GM23338 (cell line): Measurements from ENCODE around the gene KCTD19.

Experiments
- EZH2 ChIP-seq: fragments of 200-600 bp; sonication (generic); IDR thresholded peaks from one replicate; pipeline ENCODE4 v1.8.0; 2017; ENCODE audit warnings: antibody characterized with exemption, mild to moderate bottlenecking, low read depth; ENCODE audit not compliant: unreplicated experiment
- JUNB ChIP-seq: IDR thresholded peaks from one replicate; pipeline ENCODE4 v1.6.1; 2016; ENCODE audit warnings: antibody characterized with exemption; ENCODE audit not compliant: unreplicated experiment
- ZNF114 ChIP-seq: fragments of 250-450 bp; sonication (Bioruptor Pico); IDR thresholded peaks from 2 replicates; pipeline ENCODE4 v1.5.0; 2020; ENCODE audit warnings: mild to moderate bottlenecking, moderate library complexity
- TF ChIP-seq, protein P1 (sequence below), 2 experiments: fragments of 200-600 bp in 1 of 2; sonication (generic) in 1 of 2; conservative IDR thresholded peaks; 2 replicates each; pipeline versions ENCODE4 v1.5.1 to v1.6.1; 2016 to 2017; ENCODE audit warnings: antibody characterized with exemption in 2 of 2, low read depth in 2 of 2, mild to moderate bottlenecking in 2 of 2, moderate library complexity in 1 of 2
- TF ChIP-seq, protein P2 (sequence below): fragments of 250-450 bp; sonication (Bioruptor Pico); IDR thresholded peaks from 2 replicates; pipeline ENCODE4 v1.5.0; 2020; ENCODE audit warnings: mild to moderate bottlenecking, moderate library complexity

DNA sequence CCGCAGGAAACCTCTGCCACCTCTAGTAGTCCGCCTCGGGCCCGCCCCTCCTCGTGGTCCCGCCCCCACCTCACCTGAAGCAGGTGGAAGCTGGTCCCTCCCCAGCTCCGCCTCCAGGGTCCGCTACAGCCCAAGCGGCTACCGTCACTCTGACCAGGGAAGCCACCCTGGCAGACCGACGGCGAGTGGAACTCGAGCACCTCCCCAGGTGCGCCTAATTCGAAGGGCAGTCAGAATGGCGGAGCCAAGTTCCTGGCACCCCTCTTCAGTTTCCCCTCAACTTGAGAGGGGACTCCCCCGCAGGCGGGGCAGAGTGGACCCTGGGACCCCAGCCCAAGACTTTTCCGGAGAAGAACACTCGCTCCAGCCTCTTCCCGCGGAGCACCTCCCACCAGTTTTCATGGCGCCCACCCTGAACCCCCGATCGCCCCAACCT, 79.8 kb downstream of the KCTD19 start:
- TF ChIP-seq EZH2, result no peak
- TF ChIP-seq JUNB, result no peak
- TF ChIP-seq, protein P1, sequence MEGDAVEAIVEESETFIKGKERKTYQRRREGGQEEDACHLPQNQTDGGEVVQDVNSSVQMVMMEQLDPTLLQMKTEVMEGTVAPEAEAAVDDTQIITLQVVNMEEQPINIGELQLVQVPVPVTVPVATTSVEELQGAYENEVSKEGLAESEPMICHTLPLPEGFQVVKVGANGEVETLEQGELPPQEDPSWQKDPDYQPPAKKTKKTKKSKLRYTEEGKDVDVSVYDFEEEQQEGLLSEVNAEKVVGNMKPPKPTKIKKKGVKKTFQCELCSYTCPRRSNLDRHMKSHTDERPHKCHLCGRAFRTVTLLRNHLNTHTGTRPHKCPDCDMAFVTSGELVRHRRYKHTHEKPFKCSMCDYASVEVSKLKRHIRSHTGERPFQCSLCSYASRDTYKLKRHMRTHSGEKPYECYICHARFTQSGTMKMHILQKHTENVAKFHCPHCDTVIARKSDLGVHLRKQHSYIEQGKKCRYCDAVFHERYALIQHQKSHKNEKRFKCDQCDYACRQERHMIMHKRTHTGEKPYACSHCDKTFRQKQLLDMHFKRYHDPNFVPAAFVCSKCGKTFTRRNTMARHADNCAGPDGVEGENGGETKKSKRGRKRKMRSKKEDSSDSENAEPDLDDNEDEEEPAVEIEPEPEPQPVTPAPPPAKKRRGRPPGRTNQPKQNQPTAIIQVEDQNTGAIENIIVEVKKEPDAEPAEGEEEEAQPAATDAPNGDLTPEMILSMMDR (conservative IDR thresholded peaks at IDR 0.05; ENCODE audit: low read depth in 2 of 2), result peak in 1 of 2 experiments; percentile 42; a peak in 2 of 4 replicates
- TF ChIP-seq, protein P2, sequence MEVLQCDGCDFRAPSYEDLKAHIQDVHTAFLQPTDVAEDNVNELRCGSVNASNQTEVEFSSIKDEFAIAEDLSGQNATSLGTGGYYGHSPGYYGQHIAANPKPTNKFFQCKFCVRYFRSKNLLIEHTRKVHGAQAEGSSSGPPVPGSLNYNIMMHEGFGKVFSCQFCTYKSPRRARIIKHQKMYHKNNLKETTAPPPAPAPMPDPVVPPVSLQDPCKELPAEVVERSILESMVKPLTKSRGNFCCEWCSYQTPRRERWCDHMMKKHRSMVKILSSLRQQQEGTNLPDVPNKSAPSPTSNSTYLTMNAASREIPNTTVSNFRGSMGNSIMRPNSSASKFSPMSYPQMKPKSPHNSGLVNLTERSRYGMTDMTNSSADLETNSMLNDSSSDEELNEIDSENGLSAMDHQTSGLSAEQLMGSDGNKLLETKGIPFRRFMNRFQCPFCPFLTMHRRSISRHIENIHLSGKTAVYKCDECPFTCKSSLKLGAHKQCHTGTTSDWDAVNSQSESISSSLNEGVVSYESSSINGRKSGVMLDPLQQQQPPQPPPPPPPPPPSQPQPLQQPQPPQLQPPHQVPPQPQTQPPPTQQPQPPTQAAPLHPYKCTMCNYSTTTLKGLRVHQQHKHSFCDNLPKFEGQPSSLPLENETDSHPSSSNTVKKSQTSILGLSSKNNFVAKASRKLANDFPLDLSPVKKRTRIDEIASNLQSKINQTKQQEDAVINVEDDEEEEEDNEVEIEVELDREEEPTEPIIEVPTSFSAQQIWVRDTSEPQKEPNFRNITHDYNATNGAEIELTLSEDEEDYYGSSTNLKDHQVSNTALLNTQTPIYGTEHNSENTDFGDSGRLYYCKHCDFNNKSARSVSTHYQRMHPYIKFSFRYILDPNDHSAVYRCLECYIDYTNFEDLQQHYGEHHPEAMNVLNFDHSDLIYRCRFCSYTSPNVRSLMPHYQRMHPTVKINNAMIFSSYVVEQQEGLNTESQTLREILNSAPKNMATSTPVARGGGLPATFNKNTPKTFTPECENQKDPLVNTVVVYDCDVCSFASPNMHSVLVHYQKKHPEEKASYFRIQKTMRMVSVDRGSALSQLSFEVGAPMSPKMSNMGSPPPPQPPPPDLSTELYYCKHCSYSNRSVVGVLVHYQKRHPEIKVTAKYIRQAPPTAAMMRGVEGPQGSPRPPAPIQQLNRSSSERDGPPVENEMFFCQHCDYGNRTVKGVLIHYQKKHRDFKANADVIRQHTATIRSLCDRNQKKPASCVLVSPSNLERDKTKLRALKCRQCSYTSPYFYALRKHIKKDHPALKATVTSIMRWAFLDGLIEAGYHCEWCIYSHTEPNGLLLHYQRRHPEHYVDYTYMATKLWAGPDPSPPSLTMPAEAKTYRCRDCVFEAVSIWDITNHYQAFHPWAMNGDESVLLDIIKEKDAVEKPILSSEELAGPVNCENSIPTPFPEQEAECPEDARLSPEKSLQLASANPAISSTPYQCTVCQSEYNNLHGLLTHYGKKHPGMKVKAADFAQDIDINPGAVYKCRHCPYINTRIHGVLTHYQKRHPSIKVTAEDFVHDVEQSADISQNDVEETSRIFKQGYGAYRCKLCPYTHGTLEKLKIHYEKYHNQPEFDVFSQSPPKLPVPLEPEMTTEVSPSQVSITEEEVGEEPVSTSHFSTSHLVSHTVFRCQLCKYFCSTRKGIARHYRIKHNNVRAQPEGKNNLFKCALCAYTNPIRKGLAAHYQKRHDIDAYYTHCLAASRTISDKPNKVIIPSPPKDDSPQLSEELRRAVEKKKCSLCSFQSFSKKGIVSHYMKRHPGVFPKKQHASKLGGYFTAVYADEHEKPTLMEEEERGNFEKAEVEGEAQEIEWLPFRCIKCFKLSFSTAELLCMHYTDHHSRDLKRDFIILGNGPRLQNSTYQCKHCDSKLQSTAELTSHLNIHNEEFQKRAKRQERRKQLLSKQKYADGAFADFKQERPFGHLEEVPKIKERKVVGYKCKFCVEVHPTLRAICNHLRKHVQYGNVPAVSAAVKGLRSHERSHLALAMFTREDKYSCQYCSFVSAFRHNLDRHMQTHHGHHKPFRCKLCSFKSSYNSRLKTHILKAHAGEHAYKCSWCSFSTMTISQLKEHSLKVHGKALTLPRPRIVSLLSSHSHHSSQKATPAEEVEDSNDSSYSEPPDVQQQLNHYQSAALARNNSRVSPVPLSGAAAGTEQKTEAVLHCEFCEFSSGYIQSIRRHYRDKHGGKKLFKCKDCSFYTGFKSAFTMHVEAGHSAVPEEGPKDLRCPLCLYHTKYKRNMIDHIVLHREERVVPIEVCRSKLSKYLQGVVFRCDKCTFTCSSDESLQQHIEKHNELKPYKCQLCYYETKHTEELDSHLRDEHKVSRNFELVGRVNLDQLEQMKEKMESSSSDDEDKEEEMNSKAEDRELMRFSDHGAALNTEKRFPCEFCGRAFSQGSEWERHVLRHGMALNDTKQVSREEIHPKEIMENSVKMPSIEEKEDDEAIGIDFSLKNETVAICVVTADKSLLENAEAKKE, result no peak
- no peak for TF ChIP-seq ZNF114 (CRISPR knock-in tag)
